Measurements from ENCODE around the gene PDE4B. TPM values are rescaled to one million over a fixed set of nuclear protein-coding genes. Genes with fewer than 3 reads are reported as not detected.

PDE4B gene
- total and polyA plus RNA-seq, 9 of the 15 experiments (the other 6 are each of a cell fraction or from before 2014, with no cell fraction given), result 0.09 TPM; not detected in 8

DNA sequence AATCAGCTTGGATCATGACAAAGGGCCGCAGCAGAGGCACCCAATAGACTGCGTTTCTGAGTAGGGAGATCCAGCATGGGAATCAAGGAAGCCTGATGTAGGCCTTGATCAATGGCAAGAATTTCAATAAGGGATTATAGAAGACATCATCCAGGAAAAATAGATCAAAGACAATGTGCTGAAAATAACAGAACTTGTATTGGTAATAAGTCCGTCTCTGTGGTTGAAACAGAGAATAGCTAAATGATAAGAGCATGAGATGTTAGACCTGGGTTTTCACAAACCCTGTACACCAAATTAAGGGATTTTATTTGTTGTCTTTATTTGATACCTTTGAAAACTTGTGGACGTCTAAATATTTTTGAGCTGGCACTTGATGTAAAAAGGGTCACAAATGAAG, 513.2 kb downstream of the PDE4B start:
- Histone ChIP-seq H3K4me2 (ENCODE audit: insufficient read depth, low read length) (no peak overlapping the region), H3K27ac (ENCODE audit: extremely low read depth, low read depth, low read length) (no peak overlapping the region), H3K4me3 (no peak overlapping the region), H3K79me2 (ENCODE audit: control insufficient read depth, insufficient read depth, low read length) (no peaks in the 10 kb centered on the region), H3K9me3 (replicated peaks; ENCODE audit: control insufficient read depth, insufficient read depth, low read depth, low read length) (no peaks in the 10 kb centered on the region), H3K4me1 (replicated peaks in 1 of 2; ENCODE audit: control insufficient read depth in 2 of 2, insufficient read depth in 2 of 2, low read length in 2 of 2) (no peaks in the 10 kb centered on the region), H3K9me1 (ENCODE audit: control insufficient read depth, insufficient read depth, low read length) (no peaks in the 10 kb centered on the region), H4K20me1 (replicated peaks; ENCODE audit: control insufficient read depth, insufficient read depth, low read length) (no peaks in the 10 kb centered on the region), H3K9ac (ENCODE audit: insufficient read depth in 1 of 2, low read depth in 2 of 2, low read length in 2 of 2) (no peak overlapping the region), H3K36me3 (ENCODE audit: control insufficient read depth, insufficient read depth, low read length) (no peaks in the 10 kb centered on the region), H2AFZ (ENCODE audit: low read depth, low read length) (no peak overlapping the region), H3K27me3 (ENCODE audit: control insufficient read depth in 2 of 2, insufficient read depth in 2 of 2, low read length in 2 of 2) (no peaks in the 10 kb centered on the region)
- 0% methylated on average over 4 of the region's 4 CpGs for WGBS (ENCODE audit: insufficient coverage, low coverage, missing lambda C conversion rate)
- POLR2A ChIA-PET, result no interaction called here
- CTCF ChIA-PET (ENCODE audit: low intra/inter-chr PET ratio), result no interaction called here
- DNase-seq (ENCODE audit: extremely low read depth in 1 of 4, low spot score in 3 of 4), result no peak
- no peak for ATAC-seq
- in situ Hi-C loops (cut with MboI), result no loop called here
- intact Hi-C loops (cut with micrococcal nuclease), result no loop called here
- BruUV-seq (replicated peaks), result no TSS peak
- FAIRE-seq, result no peak
- TF ChIP-seq RBM25 (IDR thresholded peaks at IDR 0.05; ENCODE audit: low read depth, low read length, severe bottlenecking) (no peak), HSF4 (CRISPR knock-in tag; IDR thresholded peaks at IDR 0.05; ENCODE audit: borderline replicate concordance) (no peak), ZNF133 (CRISPR knock-in tag; IDR thresholded peaks at IDR 0.05) (no peak), GTF2F1 (IDR thresholded peaks at IDR 0.05; ENCODE audit: low read depth, low read length) (no peak), ZNF24 (IDR thresholded peaks at IDR 0.05) (no peak), TEAD2 (tag; IDR thresholded peaks at IDR 0.05) (no peak), RBM15 (IDR thresholded peaks at IDR 0.05; ENCODE audit: insufficient read depth, low read length) (no peak), NUFIP1 (IDR thresholded peaks at IDR 0.05; ENCODE audit: partially characterized antibody) (no peak), KLF6 (CRISPR knock-in tag; IDR thresholded peaks at IDR 0.05; ENCODE audit: borderline replicate concordance) (no peak), ZNF184 (CRISPR knock-in tag; IDR thresholded peaks at IDR 0.05) (no peak), MITF (IDR thresholded peaks at IDR 0.05) (no peak)
- TF ChIP-seq, protein P1, sequence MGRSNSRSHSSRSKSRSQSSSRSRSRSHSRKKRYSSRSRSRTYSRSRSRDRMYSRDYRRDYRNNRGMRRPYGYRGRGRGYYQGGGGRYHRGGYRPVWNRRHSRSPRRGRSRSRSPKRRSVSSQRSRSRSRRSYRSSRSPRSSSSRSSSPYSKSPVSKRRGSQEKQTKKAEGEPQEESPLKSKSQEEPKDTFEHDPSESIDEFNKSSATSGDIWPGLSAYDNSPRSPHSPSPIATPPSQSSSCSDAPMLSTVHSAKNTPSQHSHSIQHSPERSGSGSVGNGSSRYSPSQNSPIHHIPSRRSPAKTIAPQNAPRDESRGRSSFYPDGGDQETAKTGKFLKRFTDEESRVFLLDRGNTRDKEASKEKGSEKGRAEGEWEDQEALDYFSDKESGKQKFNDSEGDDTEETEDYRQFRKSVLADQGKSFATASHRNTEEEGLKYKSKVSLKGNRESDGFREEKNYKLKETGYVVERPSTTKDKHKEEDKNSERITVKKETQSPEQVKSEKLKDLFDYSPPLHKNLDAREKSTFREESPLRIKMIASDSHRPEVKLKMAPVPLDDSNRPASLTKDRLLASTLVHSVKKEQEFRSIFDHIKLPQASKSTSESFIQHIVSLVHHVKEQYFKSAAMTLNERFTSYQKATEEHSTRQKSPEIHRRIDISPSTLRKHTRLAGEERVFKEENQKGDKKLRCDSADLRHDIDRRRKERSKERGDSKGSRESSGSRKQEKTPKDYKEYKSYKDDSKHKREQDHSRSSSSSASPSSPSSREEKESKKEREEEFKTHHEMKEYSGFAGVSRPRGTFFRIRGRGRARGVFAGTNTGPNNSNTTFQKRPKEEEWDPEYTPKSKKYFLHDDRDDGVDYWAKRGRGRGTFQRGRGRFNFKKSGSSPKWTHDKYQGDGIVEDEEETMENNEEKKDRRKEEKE (IDR thresholded peaks at IDR 0.05; ENCODE audit: borderline replicate concordance in 1 of 2, control insufficient read depth in 1 of 2, low read depth in 2 of 2, low read length in 1 of 2), result no peak
- TF ChIP-seq, protein P2, sequence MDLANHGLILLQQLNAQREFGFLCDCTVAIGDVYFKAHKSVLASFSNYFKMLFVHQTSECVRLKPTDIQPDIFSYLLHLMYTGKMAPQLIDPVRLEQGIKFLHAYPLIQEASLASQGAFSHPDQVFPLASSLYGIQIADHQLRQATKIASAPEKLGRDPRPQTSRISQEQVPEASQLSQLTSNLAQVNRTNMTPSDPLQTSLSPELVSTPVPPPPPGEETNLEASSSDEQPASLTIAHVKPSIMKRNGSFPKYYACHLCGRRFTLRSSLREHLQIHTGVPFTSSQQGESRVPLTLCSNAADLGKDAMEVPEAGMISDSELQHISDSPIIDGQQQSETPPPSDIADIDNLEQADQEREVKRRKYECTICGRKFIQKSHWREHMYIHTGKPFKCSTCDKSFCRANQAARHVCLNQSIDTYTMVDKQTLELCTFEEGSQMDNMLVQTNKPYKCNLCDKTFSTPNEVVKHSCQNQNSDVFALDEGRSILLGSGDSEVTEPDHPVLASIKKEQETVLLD (IDR thresholded peaks at IDR 0.05), result no peak
- TF ChIP-seq, protein P3, sequence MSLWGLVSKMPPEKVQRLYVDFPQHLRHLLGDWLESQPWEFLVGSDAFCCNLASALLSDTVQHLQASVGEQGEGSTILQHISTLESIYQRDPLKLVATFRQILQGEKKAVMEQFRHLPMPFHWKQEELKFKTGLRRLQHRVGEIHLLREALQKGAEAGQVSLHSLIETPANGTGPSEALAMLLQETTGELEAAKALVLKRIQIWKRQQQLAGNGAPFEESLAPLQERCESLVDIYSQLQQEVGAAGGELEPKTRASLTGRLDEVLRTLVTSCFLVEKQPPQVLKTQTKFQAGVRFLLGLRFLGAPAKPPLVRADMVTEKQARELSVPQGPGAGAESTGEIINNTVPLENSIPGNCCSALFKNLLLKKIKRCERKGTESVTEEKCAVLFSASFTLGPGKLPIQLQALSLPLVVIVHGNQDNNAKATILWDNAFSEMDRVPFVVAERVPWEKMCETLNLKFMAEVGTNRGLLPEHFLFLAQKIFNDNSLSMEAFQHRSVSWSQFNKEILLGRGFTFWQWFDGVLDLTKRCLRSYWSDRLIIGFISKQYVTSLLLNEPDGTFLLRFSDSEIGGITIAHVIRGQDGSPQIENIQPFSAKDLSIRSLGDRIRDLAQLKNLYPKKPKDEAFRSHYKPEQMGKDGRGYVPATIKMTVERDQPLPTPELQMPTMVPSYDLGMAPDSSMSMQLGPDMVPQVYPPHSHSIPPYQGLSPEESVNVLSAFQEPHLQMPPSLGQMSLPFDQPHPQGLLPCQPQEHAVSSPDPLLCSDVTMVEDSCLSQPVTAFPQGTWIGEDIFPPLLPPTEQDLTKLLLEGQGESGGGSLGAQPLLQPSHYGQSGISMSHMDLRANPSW (CRISPR knock-in tag; IDR thresholded peaks at IDR 0.05), result no peak
